HL-60 (cell line): ENCODE data around the gene CLEC4E.

Experiments used
- DNase-seq, 2 experiments: peaks; one replicate each; pipeline ENCODE4 v3.0.0-alpha.2; 2010 to 2020; ENCODE audit warnings: low read depth in 1 of 2, low spot score in 1 of 2
- H3K27ac ChIP-seq: fragments of 250-450 bp; sonication (Bioruptor Pico); replicated peaks from 2 replicates; pipeline ENCODE4 v1.5.1; 2020; ENCODE audit warnings: mild to moderate bottlenecking, moderate library complexity
- H3K27me3 ChIP-seq: fragments of 250-450 bp; sonication (Bioruptor Pico); 2 replicates; pipeline ENCODE4 v1.5.1; 2021; ENCODE audit warnings: mild to moderate bottlenecking, moderate library complexity; ENCODE audit not compliant: insufficient read depth, poor library complexity, severe bottlenecking
- H3K4me3 ChIP-seq: replicated peaks from 2 replicates; pipeline ENCODE4 v1.5.1; 2011; ENCODE audit warnings: mild to moderate bottlenecking, control low read depth, low read length; ENCODE audit not compliant: insufficient read depth
- GABPA ChIP-seq: IDR thresholded peaks from 2 replicates; pipeline ENCODE4 v1.6.1; 2012; ENCODE audit warnings: low read depth
- POLR2AphosphoS5 ChIP-seq: IDR thresholded peaks from 2 replicates; pipeline ENCODE4 v1.6.1; 2012; ENCODE audit warnings: low read depth
- SPI1 ChIP-seq: IDR thresholded peaks from 2 replicates; pipeline ENCODE4 v1.6.1; 2012; ENCODE audit warnings: low read depth, mild to moderate bottlenecking, borderline replicate concordance
- TF ChIP-seq, protein P1 (sequence below): IDR thresholded peaks from one replicate; pipeline ENCODE4 v1.5.1; 2011; ENCODE audit warnings: low read length, control low read depth, inconsistent platforms; ENCODE audit not compliant: insufficient read depth
- TF ChIP-seq, protein P2 (sequence below): IDR thresholded peaks from 2 replicates; pipeline ENCODE4 v1.6.1; 2012; ENCODE audit warnings: low read depth; ENCODE audit not compliant: insufficient replicate concordance

Gene CLEC4E

DNA sequence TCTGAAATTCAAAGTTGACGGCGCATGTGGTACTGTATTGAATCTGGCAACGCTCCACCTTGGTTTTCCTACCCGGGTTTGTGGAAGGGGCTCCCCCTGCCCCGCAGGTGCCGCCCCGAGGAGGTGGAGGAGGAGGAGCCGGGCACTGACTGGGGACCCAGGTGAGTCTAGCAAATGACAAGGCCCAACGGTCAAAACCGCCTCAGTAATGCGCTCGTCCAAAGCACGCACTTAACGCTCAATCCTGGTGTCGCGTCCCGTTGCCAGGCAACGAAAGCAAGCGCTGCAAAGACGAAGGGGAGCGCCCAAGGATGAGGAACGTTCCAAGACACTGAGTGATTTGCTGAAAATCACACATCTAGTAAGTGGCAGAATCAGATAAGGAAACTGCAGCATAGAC lies 24.0 kb upstream of the CLEC4E start:
- DNase-seq, result no peak
- Histone ChIP-seq H3K27me3 (no peaks in the 10 kb centered on the region), H3K4me3 (no peak overlapping the region), H3K27ac (no peak overlapping the region)
- TF ChIP-seq, protein P1, sequence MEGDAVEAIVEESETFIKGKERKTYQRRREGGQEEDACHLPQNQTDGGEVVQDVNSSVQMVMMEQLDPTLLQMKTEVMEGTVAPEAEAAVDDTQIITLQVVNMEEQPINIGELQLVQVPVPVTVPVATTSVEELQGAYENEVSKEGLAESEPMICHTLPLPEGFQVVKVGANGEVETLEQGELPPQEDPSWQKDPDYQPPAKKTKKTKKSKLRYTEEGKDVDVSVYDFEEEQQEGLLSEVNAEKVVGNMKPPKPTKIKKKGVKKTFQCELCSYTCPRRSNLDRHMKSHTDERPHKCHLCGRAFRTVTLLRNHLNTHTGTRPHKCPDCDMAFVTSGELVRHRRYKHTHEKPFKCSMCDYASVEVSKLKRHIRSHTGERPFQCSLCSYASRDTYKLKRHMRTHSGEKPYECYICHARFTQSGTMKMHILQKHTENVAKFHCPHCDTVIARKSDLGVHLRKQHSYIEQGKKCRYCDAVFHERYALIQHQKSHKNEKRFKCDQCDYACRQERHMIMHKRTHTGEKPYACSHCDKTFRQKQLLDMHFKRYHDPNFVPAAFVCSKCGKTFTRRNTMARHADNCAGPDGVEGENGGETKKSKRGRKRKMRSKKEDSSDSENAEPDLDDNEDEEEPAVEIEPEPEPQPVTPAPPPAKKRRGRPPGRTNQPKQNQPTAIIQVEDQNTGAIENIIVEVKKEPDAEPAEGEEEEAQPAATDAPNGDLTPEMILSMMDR, result no peak
- TF ChIP-seq POLR2AphosphoS5, result no peak
- TF ChIP-seq, protein P2, sequence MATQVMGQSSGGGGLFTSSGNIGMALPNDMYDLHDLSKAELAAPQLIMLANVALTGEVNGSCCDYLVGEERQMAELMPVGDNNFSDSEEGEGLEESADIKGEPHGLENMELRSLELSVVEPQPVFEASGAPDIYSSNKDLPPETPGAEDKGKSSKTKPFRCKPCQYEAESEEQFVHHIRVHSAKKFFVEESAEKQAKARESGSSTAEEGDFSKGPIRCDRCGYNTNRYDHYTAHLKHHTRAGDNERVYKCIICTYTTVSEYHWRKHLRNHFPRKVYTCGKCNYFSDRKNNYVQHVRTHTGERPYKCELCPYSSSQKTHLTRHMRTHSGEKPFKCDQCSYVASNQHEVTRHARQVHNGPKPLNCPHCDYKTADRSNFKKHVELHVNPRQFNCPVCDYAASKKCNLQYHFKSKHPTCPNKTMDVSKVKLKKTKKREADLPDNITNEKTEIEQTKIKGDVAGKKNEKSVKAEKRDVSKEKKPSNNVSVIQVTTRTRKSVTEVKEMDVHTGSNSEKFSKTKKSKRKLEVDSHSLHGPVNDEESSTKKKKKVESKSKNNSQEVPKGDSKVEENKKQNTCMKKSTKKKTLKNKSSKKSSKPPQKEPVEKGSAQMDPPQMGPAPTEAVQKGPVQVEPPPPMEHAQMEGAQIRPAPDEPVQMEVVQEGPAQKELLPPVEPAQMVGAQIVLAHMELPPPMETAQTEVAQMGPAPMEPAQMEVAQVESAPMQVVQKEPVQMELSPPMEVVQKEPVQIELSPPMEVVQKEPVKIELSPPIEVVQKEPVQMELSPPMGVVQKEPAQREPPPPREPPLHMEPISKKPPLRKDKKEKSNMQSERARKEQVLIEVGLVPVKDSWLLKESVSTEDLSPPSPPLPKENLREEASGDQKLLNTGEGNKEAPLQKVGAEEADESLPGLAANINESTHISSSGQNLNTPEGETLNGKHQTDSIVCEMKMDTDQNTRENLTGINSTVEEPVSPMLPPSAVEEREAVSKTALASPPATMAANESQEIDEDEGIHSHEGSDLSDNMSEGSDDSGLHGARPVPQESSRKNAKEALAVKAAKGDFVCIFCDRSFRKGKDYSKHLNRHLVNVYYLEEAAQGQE, result no peak
- no peak for TF ChIP-seq SPI1
- TF ChIP-seq GABPA, result no peak

DNA sequence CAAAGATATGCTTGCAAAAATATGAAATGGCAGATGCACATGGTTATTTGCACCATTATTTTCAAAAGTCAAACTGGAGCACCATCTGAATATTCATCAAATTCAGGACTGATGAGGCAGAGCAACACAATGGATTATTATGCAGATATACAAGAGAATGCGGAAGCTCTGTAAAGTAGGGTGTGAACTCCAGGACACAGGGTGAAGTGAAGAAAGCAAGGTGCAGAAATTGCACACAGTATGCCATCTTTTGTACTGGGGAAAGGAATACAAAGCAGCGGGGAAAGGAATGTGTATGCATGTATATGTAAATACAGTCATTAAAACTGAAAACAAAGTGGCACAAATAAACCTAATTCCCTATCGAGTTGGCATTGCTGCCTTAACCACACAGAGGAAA lies 22.7 kb upstream of the CLEC4E start:
- no peak overlapping the region for H3K4me3 ChIP-seq
- H3K27ac ChIP-seq, result no peak overlapping the region
- H3K27me3 ChIP-seq, result no peaks in the 10 kb centered on the region
- DNase-seq, result no peak
- TF ChIP-seq, protein P2, result no peak
- TF ChIP-seq, protein P1, result no peak

DNA sequence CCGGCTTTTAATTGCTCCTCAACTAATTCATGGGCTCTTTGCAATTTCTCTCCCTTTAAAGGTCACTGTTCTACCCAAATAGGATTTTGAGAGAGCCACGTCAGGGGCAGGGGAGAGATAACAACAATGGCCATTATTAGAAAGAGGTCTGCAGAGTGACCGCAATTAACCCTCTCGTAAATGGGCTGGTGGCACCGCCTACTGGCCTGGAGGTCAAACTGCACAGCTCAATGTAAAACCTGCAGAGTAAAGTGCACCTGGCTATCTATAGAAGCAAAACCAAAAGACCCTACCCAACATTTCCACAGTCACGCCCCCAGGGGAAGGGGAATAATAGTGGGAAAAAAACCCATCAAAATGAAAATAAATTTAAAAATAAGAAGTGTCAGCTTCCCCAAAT lies 21.6 kb upstream of the CLEC4E start:
- DNase-seq, result no peak
- no peak overlapping the region for H3K4me3 ChIP-seq
- H3K27ac ChIP-seq, result no peak overlapping the region
- H3K27me3 ChIP-seq, result no peaks in the 10 kb centered on the region
- TF ChIP-seq, protein P1, result no peak
- TF ChIP-seq GABPA (no peak), SPI1 (no peak), POLR2AphosphoS5 (no peak)
- TF ChIP-seq, protein P2, result no peak
